GM23338 (cell line): ENCODE results near the gene LAMA1. TPM values are rescaled to one million over a fixed set of nuclear protein-coding genes. Genes with fewer than 3 reads are reported as not detected.

Experiments used
- ATAC-seq: fragments of 200-7000 bp; cut with Tn5 transposase; 3 replicates; pipeline ENCODE4 v1.9.1; 2020
- DNase-seq: peaks from one replicate; pipeline ENCODE4 v3.0.0-alpha.2; 2015; ENCODE audit warnings: low spot score
- H2AFZ ChIP-seq: fragments of 200-600 bp; sonication (generic); 2 replicates; pipeline ENCODE4 v1.8.0; 2016; ENCODE audit warnings: antibody characterized with exemption, mild to moderate bottlenecking, moderate library complexity
- H3F3A ChIP-seq: fragments of 200-600 bp; sonication (generic); replicated peaks from 2 replicates; pipeline ENCODE4 v1.8.0; 2017; ENCODE audit warnings: antibody characterized with exemption, mixed run types, low read depth
- H3K27ac ChIP-seq: fragments of 200-600 bp; sonication (generic); 2 replicates; pipeline ENCODE4 v1.6.1; 2016; ENCODE audit warnings: low read depth
- H3K27me3 ChIP-seq: fragments of 200-600 bp; sonication (generic); 2 replicates; pipeline ENCODE4 v1.8.0; 2016; ENCODE audit warnings: mild to moderate bottlenecking, mixed run types, moderate library complexity; ENCODE audit not compliant: insufficient read depth
- H3K36me3 ChIP-seq: fragments of 200-600 bp; sonication (generic); 2 replicates; pipeline ENCODE4 v1.8.0; 2016; ENCODE audit warnings: mild to moderate bottlenecking; ENCODE audit not compliant: insufficient read depth
- H3K4me1 ChIP-seq: fragments of 200-600 bp; sonication (generic); 2 replicates; pipeline ENCODE4 v1.8.0; 2016; ENCODE audit warnings: mild to moderate bottlenecking, moderate library complexity; ENCODE audit not compliant: insufficient read depth
- H3K4me2 ChIP-seq: fragments of 200-600 bp; sonication (generic); 2 replicates; pipeline ENCODE4 v1.7.1; 2017; ENCODE audit warnings: mixed run types
- H3K4me3 ChIP-seq: fragments of 200-600 bp; sonication (generic); 2 replicates; pipeline ENCODE4 v1.6.1; 2016; ENCODE audit warnings: mixed run types
- H3K79me2 ChIP-seq: fragments of 200-600 bp; sonication (generic); replicated peaks from 2 replicates; pipeline ENCODE4 v1.8.0; 2017; ENCODE audit warnings: mild to moderate bottlenecking; ENCODE audit not compliant: insufficient read depth
- H3K9me2 ChIP-seq: fragments of 200-600 bp; sonication (generic); 2 replicates; pipeline ENCODE4 v1.8.0; 2017; ENCODE audit not compliant: insufficient read depth
- H4K20me1 ChIP-seq: fragments of 200-600 bp; sonication (generic); replicated peaks from 2 replicates; pipeline ENCODE4 v1.8.0; 2017; ENCODE audit warnings: mild to moderate bottlenecking; ENCODE audit not compliant: insufficient read depth
- H3K27ac Mint-ChIP-seq: 2 replicates; pipeline ENCODE4 v1.8.0; 2020; ENCODE audit warnings: inconsistent platforms, mild to moderate bottlenecking, moderate library complexity, mixed read lengths
- H3K27me3 Mint-ChIP-seq: 3 replicates; pipeline ENCODE4 v1.8.0; 2022; ENCODE audit warnings: low read depth, mild to moderate bottlenecking, moderate library complexity, mixed read lengths, inconsistent platforms; ENCODE audit not compliant: insufficient read depth, poor library complexity
- H3K36me3 Mint-ChIP-seq: 3 replicates; pipeline ENCODE4 v1.8.0; 2021; ENCODE audit warnings: low read depth, mild to moderate bottlenecking, inconsistent platforms, moderate library complexity, mixed read lengths
- H3K4me1 Mint-ChIP-seq: 3 replicates; pipeline ENCODE4 v1.8.0; 2020; ENCODE audit warnings: mild to moderate bottlenecking, inconsistent platforms, mixed read lengths
- H3K4me3 Mint-ChIP-seq: 3 replicates; pipeline ENCODE4 v1.8.0; 2021; ENCODE audit warnings: moderate library complexity, mild to moderate bottlenecking, inconsistent platforms, mixed read lengths
- H3K9me3 Mint-ChIP-seq: 3 replicates; pipeline ENCODE4 v1.8.0; 2020; ENCODE audit warnings: moderate library complexity, mild to moderate bottlenecking, inconsistent platforms, mixed read lengths
- CTCF ChIP-seq, 2 experiments: fragments of 200-600 bp in 1 of 2; sonication (generic) in 1 of 2; conservative IDR thresholded peaks; 2 replicates each; pipeline versions ENCODE4 v1.5.1 to v1.6.1; 2016 to 2017; ENCODE audit warnings: antibody characterized with exemption in 2 of 2, low read depth in 2 of 2, mild to moderate bottlenecking in 2 of 2, moderate library complexity in 1 of 2
- POLR2AphosphoS5 ChIP-seq: IDR thresholded peaks from 2 replicates; pipeline ENCODE4 v1.6.1; 2016; ENCODE audit warnings: antibody characterized with exemption, low read depth
- long read RNA-seq: library from polyadenylated mRNA; unstranded; transcript quantifications from one replicate; pipeline ENCODE4 v2.0.0, GENCODE V29; 2020; ENCODE audit not compliant: unreplicated experiment
- polyA plus RNA-seq: library from polyadenylated mRNA; unstranded; fragments of >200 nt; fragmentation: Nextera tagmentation; extraction: Ambion mirVana; gene quantifications from 2 replicates; pipeline ENCODE4 v1.2.1, GENCODE V29; 2016
- total RNA-seq: library from RNA; depleted of rRNA; stranded (reverse); fragments of >200 nt; shearing (Covaris generic); gene quantifications from 2 replicates; pipeline ENCODE4 v1.2.3, GENCODE V29; 2014; rRNA removed
- TF ChIP-seq, protein P1 (sequence below): fragments of 250-450 bp; sonication (Bioruptor Pico); IDR thresholded peaks from 2 replicates; pipeline ENCODE4 v1.5.0; 2020; ENCODE audit warnings: mild to moderate bottlenecking, moderate library complexity

LAMA1 gene
- total RNA-seq (47.6 and 52.3 TPM in 2 replicates), polyA plus RNA-seq (14.8 and 15.9 TPM in 2 replicates)
- long read RNA-seq, partial matches to known transcripts, result 3 of 3 reads
- long read RNA-seq, other reads (novel, unspliced or antisense), result 0 of 3 reads

GRCh38 chr18:7117390-7118355 is at the start of gene LAMA1:
Gene LAMA1, minus strand, starts transcription at chr18:7117797. Its CDS starts 77 bp downstream, at chr18:7117720.
- Histone ChIP-seq H3K36me3 (no peaks in the 10 kb centered on the region), H3K9me2 (no peaks in the 10 kb centered on the region), H3K27ac (no peak within 1 kb of the TSS), H3K4me2 (peak within 1 kb of the TSS; percentile 86), H2AFZ (peak within 1 kb of the TSS; percentile 94), H3K27me3 (peaks cover 30% of the 10 kb centered on the region), H3F3A (no peaks in the 10 kb centered on the region), H4K20me1 (no peaks in the 10 kb centered on the region; the same call in 1 of the 2 replicates), H3K79me2 (peaks cover 23% of the 10 kb centered on the region), H3K4me1 (peaks cover 7% of the 10 kb centered on the region), H3K4me3 (peak within 1 kb of the TSS; percentile 90)
- peaks cover 2% of the 10 kb centered on the region; the same call in 1 of the 3 replicates for H3K9me3 Mint-ChIP-seq
- DNase-seq, result peak; percentile 83
- peaks cover 14% of the 10 kb centered on the region for H3K27me3 Mint-ChIP-seq
- peaks cover 20% of the 10 kb centered on the region for H3K4me1 Mint-ChIP-seq
- peak within 1 kb of the TSS; percentile 84 for H3K4me3 Mint-ChIP-seq
- H3K36me3 Mint-ChIP-seq, result peaks cover 4% of the 10 kb centered on the region; the same call in 1 of the 3 replicates
- TF ChIP-seq, protein P1, sequence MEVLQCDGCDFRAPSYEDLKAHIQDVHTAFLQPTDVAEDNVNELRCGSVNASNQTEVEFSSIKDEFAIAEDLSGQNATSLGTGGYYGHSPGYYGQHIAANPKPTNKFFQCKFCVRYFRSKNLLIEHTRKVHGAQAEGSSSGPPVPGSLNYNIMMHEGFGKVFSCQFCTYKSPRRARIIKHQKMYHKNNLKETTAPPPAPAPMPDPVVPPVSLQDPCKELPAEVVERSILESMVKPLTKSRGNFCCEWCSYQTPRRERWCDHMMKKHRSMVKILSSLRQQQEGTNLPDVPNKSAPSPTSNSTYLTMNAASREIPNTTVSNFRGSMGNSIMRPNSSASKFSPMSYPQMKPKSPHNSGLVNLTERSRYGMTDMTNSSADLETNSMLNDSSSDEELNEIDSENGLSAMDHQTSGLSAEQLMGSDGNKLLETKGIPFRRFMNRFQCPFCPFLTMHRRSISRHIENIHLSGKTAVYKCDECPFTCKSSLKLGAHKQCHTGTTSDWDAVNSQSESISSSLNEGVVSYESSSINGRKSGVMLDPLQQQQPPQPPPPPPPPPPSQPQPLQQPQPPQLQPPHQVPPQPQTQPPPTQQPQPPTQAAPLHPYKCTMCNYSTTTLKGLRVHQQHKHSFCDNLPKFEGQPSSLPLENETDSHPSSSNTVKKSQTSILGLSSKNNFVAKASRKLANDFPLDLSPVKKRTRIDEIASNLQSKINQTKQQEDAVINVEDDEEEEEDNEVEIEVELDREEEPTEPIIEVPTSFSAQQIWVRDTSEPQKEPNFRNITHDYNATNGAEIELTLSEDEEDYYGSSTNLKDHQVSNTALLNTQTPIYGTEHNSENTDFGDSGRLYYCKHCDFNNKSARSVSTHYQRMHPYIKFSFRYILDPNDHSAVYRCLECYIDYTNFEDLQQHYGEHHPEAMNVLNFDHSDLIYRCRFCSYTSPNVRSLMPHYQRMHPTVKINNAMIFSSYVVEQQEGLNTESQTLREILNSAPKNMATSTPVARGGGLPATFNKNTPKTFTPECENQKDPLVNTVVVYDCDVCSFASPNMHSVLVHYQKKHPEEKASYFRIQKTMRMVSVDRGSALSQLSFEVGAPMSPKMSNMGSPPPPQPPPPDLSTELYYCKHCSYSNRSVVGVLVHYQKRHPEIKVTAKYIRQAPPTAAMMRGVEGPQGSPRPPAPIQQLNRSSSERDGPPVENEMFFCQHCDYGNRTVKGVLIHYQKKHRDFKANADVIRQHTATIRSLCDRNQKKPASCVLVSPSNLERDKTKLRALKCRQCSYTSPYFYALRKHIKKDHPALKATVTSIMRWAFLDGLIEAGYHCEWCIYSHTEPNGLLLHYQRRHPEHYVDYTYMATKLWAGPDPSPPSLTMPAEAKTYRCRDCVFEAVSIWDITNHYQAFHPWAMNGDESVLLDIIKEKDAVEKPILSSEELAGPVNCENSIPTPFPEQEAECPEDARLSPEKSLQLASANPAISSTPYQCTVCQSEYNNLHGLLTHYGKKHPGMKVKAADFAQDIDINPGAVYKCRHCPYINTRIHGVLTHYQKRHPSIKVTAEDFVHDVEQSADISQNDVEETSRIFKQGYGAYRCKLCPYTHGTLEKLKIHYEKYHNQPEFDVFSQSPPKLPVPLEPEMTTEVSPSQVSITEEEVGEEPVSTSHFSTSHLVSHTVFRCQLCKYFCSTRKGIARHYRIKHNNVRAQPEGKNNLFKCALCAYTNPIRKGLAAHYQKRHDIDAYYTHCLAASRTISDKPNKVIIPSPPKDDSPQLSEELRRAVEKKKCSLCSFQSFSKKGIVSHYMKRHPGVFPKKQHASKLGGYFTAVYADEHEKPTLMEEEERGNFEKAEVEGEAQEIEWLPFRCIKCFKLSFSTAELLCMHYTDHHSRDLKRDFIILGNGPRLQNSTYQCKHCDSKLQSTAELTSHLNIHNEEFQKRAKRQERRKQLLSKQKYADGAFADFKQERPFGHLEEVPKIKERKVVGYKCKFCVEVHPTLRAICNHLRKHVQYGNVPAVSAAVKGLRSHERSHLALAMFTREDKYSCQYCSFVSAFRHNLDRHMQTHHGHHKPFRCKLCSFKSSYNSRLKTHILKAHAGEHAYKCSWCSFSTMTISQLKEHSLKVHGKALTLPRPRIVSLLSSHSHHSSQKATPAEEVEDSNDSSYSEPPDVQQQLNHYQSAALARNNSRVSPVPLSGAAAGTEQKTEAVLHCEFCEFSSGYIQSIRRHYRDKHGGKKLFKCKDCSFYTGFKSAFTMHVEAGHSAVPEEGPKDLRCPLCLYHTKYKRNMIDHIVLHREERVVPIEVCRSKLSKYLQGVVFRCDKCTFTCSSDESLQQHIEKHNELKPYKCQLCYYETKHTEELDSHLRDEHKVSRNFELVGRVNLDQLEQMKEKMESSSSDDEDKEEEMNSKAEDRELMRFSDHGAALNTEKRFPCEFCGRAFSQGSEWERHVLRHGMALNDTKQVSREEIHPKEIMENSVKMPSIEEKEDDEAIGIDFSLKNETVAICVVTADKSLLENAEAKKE (CRISPR knock-in tag), result no peak
- peak; percentile 74 for TF ChIP-seq POLR2AphosphoS5
- no peak within 1 kb of the TSS for H3K27ac Mint-ChIP-seq
- ATAC-seq, result peak; percentile 79

DNA sequence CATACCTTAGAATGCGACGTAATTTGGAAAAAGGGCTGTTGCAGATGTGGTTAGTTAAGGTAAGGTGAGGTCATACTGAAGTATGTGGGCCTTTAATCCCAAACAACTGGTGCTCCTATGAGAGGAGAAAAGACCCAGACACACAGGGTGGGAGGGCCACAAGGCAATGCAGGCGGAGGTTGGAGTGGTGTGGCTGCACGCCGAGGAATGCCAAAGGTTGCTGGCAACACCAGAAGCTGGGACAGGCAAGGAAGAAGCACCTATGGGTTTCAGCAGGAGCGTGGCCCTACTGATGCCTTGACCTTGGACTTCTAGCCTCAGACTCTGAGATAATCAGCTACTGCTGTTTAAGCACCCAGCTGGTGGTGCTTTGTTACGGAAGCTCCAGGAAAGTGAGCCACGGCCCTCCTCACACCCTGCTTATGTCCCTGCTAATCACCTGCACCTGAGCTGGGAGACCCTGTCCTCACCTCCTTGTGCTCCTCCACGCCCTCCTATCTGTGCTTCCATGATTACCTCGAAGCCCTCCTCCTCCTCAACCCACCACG is 48.3 kb upstream of the LAMA1 start:
- Histone ChIP-seq H3K4me3 (no peak overlapping the region), H4K20me1 (no peaks in the 10 kb centered on the region), H2AFZ (no peak overlapping the region), H3K27ac (no peak overlapping the region), H3K9me2 (no peaks in the 10 kb centered on the region), H3K4me1 (no peaks in the 10 kb centered on the region), H3F3A (no peaks in the 10 kb centered on the region), H3K36me3 (no peaks in the 10 kb centered on the region), H3K27me3 (no peaks in the 10 kb centered on the region), H3K4me2 (no peak overlapping the region), H3K79me2 (no peaks in the 10 kb centered on the region)
- H3K36me3 Mint-ChIP-seq, result no peaks in the 10 kb centered on the region
- peaks cover 5% of the 10 kb centered on the region; the same call in 2 of the 3 replicates for H3K4me1 Mint-ChIP-seq
- H3K4me3 Mint-ChIP-seq, result no peak overlapping the region
- ATAC-seq, result no peak
- peaks cover 3% of the 10 kb centered on the region for H3K27me3 Mint-ChIP-seq
- no peak overlapping the region for H3K27ac Mint-ChIP-seq
- no peak for DNase-seq
- no peaks in the 10 kb centered on the region for H3K9me3 Mint-ChIP-seq
- no peak for TF ChIP-seq CTCF (conservative IDR thresholded peaks at IDR 0.05; ENCODE audit: low read depth in 2 of 2)
